Mesenchymal stem cell (in vitro differentiated cells and primary cell): Measurements from ENCODE around the gene ATPAF1.

Source experiments
- DNase-seq: peaks from one replicate; pipeline ENCODE4 v3.0.0-alpha.2; 2013
- H2AFZ ChIP-seq: one replicate; pipeline ENCODE4 v1.6.1; 2013; ENCODE audit warnings: low read depth, mild to moderate bottlenecking, control low read depth, inconsistent platforms, low read length, moderate library complexity
- H2AK5ac ChIP-seq: 2 replicates; pipeline ENCODE4 v1.6.1; 2013; ENCODE audit warnings: low read length, moderate library complexity, mild to moderate bottlenecking, inconsistent platforms; ENCODE audit not compliant: severe bottlenecking
- H2BK120ac ChIP-seq: one replicate; pipeline ENCODE4 v1.6.1; 2013; ENCODE audit warnings: low read depth, mild to moderate bottlenecking, inconsistent platforms, low read length, moderate library complexity
- H2BK12ac ChIP-seq, 2 experiments: one replicate each; pipeline ENCODE4 v1.6.1; 2013; ENCODE audit warnings: inconsistent platforms in 2 of 2, low read length in 2 of 2, mild to moderate bottlenecking in 2 of 2, moderate library complexity in 2 of 2, control low read depth in 1 of 2
- H2BK15ac ChIP-seq: one replicate; pipeline ENCODE4 v1.6.1; 2013; ENCODE audit warnings: mild to moderate bottlenecking, low read depth, inconsistent platforms; ENCODE audit not compliant: poor library complexity, severe bottlenecking
- H2BK5ac ChIP-seq: 2 replicates; pipeline ENCODE4 v1.6.1; 2013; ENCODE audit warnings: low read depth, mild to moderate bottlenecking, low read length, control low read depth, inconsistent platforms; ENCODE audit not compliant: poor library complexity, severe bottlenecking
- H3K14ac ChIP-seq, 2 experiments: one replicate each; pipeline ENCODE4 v1.6.1; 2013; ENCODE audit warnings: inconsistent platforms in 2 of 2, low read length in 2 of 2, control low read depth in 1 of 2, mild to moderate bottlenecking in 1 of 2, moderate library complexity in 1 of 2
- H3K18ac ChIP-seq, 2 experiments: one replicate each; pipeline ENCODE4 v1.6.1; 2013; ENCODE audit warnings: inconsistent platforms in 2 of 2, low read length in 2 of 2, control low read depth in 1 of 2, low read depth in 1 of 2, mild to moderate bottlenecking in 1 of 2
- H3K23ac ChIP-seq, 2 experiments: one replicate each; pipeline ENCODE4 v1.6.1; 2013; ENCODE audit warnings: inconsistent platforms in 2 of 2, low read length in 2 of 2, mild to moderate bottlenecking in 2 of 2, moderate library complexity in 2 of 2, control low read depth in 1 of 2
- H3K27ac ChIP-seq: 2 replicates; pipeline ENCODE4 v1.5.1; 2013; ENCODE audit warnings: mild to moderate bottlenecking, moderate library complexity, low read length, control low read depth, inconsistent platforms; ENCODE audit not compliant: poor library complexity, severe bottlenecking
- H3K27me3 ChIP-seq, 2 experiments: 2 replicates each; pipeline versions ENCODE4 v1.6.1 to v1.7.0; 2013; ENCODE audit warnings: low read length in 2 of 2, mild to moderate bottlenecking in 2 of 2, moderate library complexity in 2 of 2, control low read depth in 1 of 2, inconsistent platforms in 1 of 2; ENCODE audit not compliant: control insufficient read depth in 1 of 2, insufficient read depth in 1 of 2
- H3K36me3 ChIP-seq, 2 experiments: 2 replicates each; pipeline versions ENCODE4 v1.6.1 to v1.7.0; 2013; ENCODE audit warnings: low read length in 2 of 2, control low read depth in 1 of 2, inconsistent platforms in 1 of 2, low read depth in 1 of 2, mild to moderate bottlenecking in 1 of 2; ENCODE audit not compliant: insufficient read depth in 2 of 2, control insufficient read depth in 1 of 2
- H3K4ac ChIP-seq, 2 experiments: one replicate each; pipeline ENCODE4 v1.6.1; 2013; ENCODE audit warnings: inconsistent platforms in 2 of 2, low read length in 2 of 2, mild to moderate bottlenecking in 2 of 2, moderate library complexity in 2 of 2, control low read depth in 1 of 2, low read depth in 1 of 2
- H3K4me1 ChIP-seq: 2 replicates; pipeline ENCODE4 v1.6.1; 2013; ENCODE audit warnings: low read depth, low read length, control low read depth; ENCODE audit not compliant: control insufficient read depth, insufficient read depth
- H3K4me2 ChIP-seq: 2 replicates; pipeline ENCODE4 v1.6.1; 2013; ENCODE audit warnings: low read length, mild to moderate bottlenecking, inconsistent platforms; ENCODE audit not compliant: poor library complexity, severe bottlenecking
- H3K4me3 ChIP-seq, 2 experiments: 2 replicates each; pipeline versions ENCODE4 v1.5.1 to v1.7.0; 2013; ENCODE audit warnings: low read length in 2 of 2, mild to moderate bottlenecking in 2 of 2, control low read depth in 1 of 2, low read depth in 1 of 2; ENCODE audit not compliant: insufficient read depth in 1 of 2
- H3K79me1 ChIP-seq: replicated peaks from 2 replicates; pipeline ENCODE4 v1.6.1; 2013; ENCODE audit warnings: mild to moderate bottlenecking, control low read depth, low read length, inconsistent platforms; ENCODE audit not compliant: poor library complexity, severe bottlenecking
- H3K9ac ChIP-seq: 2 replicates; pipeline ENCODE4 v1.7.0; 2013; ENCODE audit warnings: mild to moderate bottlenecking, low read length, moderate library complexity
- H3K9me3 ChIP-seq: 2 replicates; pipeline ENCODE4 v1.7.0; 2013; ENCODE audit warnings: mild to moderate bottlenecking, low read length; ENCODE audit not compliant: control insufficient read depth
- H4K8ac ChIP-seq: one replicate; pipeline ENCODE4 v1.6.1; 2013; ENCODE audit warnings: inconsistent platforms, mild to moderate bottlenecking, low read length, moderate library complexity
- H4K91ac ChIP-seq: one replicate; pipeline ENCODE4 v1.6.1; 2013; ENCODE audit warnings: mild to moderate bottlenecking, low read length, inconsistent platforms
- WGBS: methylation state at CpG from one replicate; pipeline ENCODE4 v1.1.7; 2013; ENCODE audit warnings: mixed read lengths; 5-methylcytosine and 5-hydroxymethylcytosine counted together

Gene ATPAF1

GRCh38 chr1:46689897-46690296 lies 21.7 kb upstream of the ATPAF1 start:
- H3K9me3 ChIP-seq, result no peaks in the 10 kb centered on the region
- H3K27ac ChIP-seq, result no peak overlapping the region
- H3K4ac ChIP-seq, result no peak overlapping the region
- H3K18ac ChIP-seq, result no peak overlapping the region
- H2BK5ac ChIP-seq, result no peak overlapping the region
- H3K14ac ChIP-seq, result no peak overlapping the region
- no peak overlapping the region for H3K23ac ChIP-seq
- H4K91ac ChIP-seq, result no peak overlapping the region
- H2AFZ ChIP-seq, result no peak overlapping the region
- peaks cover 14% of the 10 kb centered on the region for H3K79me1 ChIP-seq
- H3K4me1 ChIP-seq, result no peaks in the 10 kb centered on the region
- no peak overlapping the region for H3K9ac ChIP-seq
- no peak overlapping the region for H2AK5ac ChIP-seq
- H2BK120ac ChIP-seq, result no peak overlapping the region
- no peak overlapping the region for H3K4me2 ChIP-seq
- no peak overlapping the region for H3K4me3 ChIP-seq
- DNase-seq, result no peak
- no peak overlapping the region for H4K8ac ChIP-seq
- H2BK15ac ChIP-seq, result no peak overlapping the region
- peaks cover 7 to 81% of the 10 kb centered on the region in 2 experiments for H3K36me3 ChIP-seq
- no peaks in the 10 kb centered on the region for H3K27me3 ChIP-seq
- 100% methylated on average over 1 of the region's 1 CpG for WGBS
- no peak overlapping the region for H2BK12ac ChIP-seq

- Histone ChIP-seq H3K27me3 (no peaks in the 10 kb centered on the region), H2BK12ac (no peak overlapping the region), H2BK15ac (no peak overlapping the region), H3K4me2 (no peak overlapping the region), H3K4me3 (no peak overlapping the region), H3K36me3 (peaks cover 7 to 86% of the 10 kb centered on the region in 2 experiments), H2BK120ac (no peak overlapping the region), H2BK5ac (no peak overlapping the region), H3K18ac (no peak overlapping the region), H3K9ac (no peak overlapping the region), H3K4me1 (no peaks in the 10 kb centered on the region), H2AFZ (no peak overlapping the region), H3K14ac (no peak overlapping the region), H3K27ac (no peak overlapping the region), H3K9me3 (no peaks in the 10 kb centered on the region), H3K23ac (no peak overlapping the region), H2AK5ac (no peak overlapping the region), H3K79me1 (peaks cover 14% of the 10 kb centered on the region), H4K91ac (no peak overlapping the region), H3K4ac (no peak overlapping the region), H4K8ac (no peak overlapping the region)
- DNase-seq, result no peak
- WGBS, result 94% methylated on average over 2 of the region's 2 CpGs
Observed at GRCh38 chr1:46689356-46689755, 21.2 kb upstream of the ATPAF1 start.

- H2AK5ac ChIP-seq, result no peak overlapping the region
- H3K79me1 ChIP-seq, result peaks cover 12% of the 10 kb centered on the region
- 98% methylated on average over 7 of the region's 9 CpGs for WGBS
- DNase-seq, result no peak
- H2AFZ ChIP-seq, result no peak overlapping the region
- no peak overlapping the region for H2BK12ac ChIP-seq
- H3K18ac ChIP-seq, result no peak overlapping the region
- no peak overlapping the region for H3K23ac ChIP-seq
- H3K4me2 ChIP-seq, result no peak overlapping the region
- H4K8ac ChIP-seq, result no peak overlapping the region
- H4K91ac ChIP-seq, result no peak overlapping the region
- H2BK120ac ChIP-seq, result no peak overlapping the region
- no peak overlapping the region for H3K14ac ChIP-seq
- no peaks in the 10 kb centered on the region for H3K27me3 ChIP-seq
- peaks cover 10 to 95% of the 10 kb centered on the region in 2 experiments for H3K36me3 ChIP-seq
- no peak overlapping the region for H3K4me3 ChIP-seq
- H3K4ac ChIP-seq, result no peak overlapping the region
- no peak overlapping the region for H2BK5ac ChIP-seq
- H2BK15ac ChIP-seq, result no peak overlapping the region
- H3K9me3 ChIP-seq, result no peaks in the 10 kb centered on the region
- no peaks in the 10 kb centered on the region for H3K4me1 ChIP-seq
- no peak overlapping the region for H3K9ac ChIP-seq
- H3K27ac ChIP-seq, result no peak overlapping the region
Observed at GRCh38 chr1:46687921-46688509, 19.9 kb upstream of the ATPAF1 start.

GRCh38 chr1:46687093-46687659 lies 19.0 kb upstream of the ATPAF1 start:
- Histone ChIP-seq H2BK12ac (no peak overlapping the region), H3K36me3 (peaks cover 14 to 100% of the 10 kb centered on the region in 2 experiments), H3K4me3 (no peak overlapping the region), H3K9me3 (no peaks in the 10 kb centered on the region), H4K91ac (no peak overlapping the region), H3K14ac (no peak overlapping the region), H2AFZ (no peak overlapping the region), H2BK120ac (no peak overlapping the region), H4K8ac (no peak overlapping the region), H2AK5ac (no peak overlapping the region), H3K27ac (no peak overlapping the region), H2BK5ac (no peak overlapping the region), H3K23ac (no peak overlapping the region), H3K18ac (no peak overlapping the region), H3K4ac (no peak overlapping the region), H3K4me2 (no peak overlapping the region), H3K27me3 (no peaks in the 10 kb centered on the region), H3K9ac (no peak overlapping the region), H3K4me1 (no peaks in the 10 kb centered on the region), H3K79me1 (peaks cover 9% of the 10 kb centered on the region), H2BK15ac (no peak overlapping the region)
- 86% methylated on average over 1 of the region's 2 CpGs for WGBS
- no peak for DNase-seq
